PC-3 (cell line): ENCODE data around the gene SAMD14.

Experiments
- EZH2 ChIP-seq: fragments of 300-600 bp; sonication (generic); IDR thresholded peaks from one replicate; pipeline ENCODE4 v1.6.1; 2017; ENCODE audit warnings: antibody characterized with exemption, mild to moderate bottlenecking, low read length; ENCODE audit not compliant: unreplicated experiment
- TF ChIP-seq, protein P1 (sequence below): fragments of 300-600 bp; sonication (generic); conservative IDR thresholded peaks from 2 replicates; pipeline ENCODE4 v1.5.1; 2017; ENCODE audit warnings: antibody characterized with exemption, low read depth, mild to moderate bottlenecking, low read length

DNA sequence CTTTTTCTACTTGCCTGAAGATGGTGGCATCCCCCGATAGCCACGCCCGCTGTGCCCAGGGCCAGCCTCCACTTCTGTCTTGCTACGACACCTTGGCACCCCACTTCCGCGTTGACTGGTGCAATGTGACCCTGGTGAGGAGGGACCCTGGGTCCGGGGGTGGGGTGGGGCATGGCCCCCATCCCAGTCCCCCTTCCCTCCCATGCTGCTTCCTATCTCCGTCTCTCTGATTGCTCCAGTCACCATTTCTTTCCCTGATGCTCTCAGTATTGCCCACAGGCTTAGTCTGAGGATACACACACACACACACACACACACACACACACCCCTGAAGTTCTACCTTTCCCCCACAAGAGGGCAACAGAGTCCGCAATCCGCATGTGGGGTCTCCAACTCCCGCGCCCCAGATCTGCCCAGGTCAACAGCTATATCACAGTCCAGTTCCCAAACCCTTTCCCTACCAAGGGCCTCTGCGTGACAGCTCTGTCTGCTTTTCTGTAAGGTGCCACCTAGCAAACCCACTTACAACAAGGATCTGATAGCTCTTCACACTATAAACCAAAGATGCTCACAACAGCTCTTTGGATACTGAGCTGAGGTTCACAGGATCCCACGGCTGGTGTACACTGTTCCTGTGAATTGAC is 39.3 kb upstream of the SAMD14 start:
- TF ChIP-seq, protein P1, sequence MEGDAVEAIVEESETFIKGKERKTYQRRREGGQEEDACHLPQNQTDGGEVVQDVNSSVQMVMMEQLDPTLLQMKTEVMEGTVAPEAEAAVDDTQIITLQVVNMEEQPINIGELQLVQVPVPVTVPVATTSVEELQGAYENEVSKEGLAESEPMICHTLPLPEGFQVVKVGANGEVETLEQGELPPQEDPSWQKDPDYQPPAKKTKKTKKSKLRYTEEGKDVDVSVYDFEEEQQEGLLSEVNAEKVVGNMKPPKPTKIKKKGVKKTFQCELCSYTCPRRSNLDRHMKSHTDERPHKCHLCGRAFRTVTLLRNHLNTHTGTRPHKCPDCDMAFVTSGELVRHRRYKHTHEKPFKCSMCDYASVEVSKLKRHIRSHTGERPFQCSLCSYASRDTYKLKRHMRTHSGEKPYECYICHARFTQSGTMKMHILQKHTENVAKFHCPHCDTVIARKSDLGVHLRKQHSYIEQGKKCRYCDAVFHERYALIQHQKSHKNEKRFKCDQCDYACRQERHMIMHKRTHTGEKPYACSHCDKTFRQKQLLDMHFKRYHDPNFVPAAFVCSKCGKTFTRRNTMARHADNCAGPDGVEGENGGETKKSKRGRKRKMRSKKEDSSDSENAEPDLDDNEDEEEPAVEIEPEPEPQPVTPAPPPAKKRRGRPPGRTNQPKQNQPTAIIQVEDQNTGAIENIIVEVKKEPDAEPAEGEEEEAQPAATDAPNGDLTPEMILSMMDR: peak; percentile 97
- no peak for TF ChIP-seq EZH2
